ENCODE measurements around the gene ZRANB1. TPM values are rescaled to one million over a fixed set of nuclear protein-coding genes. Genes with fewer than 3 reads are reported as not detected.
"Not testable (repeated sequence)": the region's sequence is repeated elsewhere in the genome, so short reads cannot be mapped to it uniquely, and the experiment has no call there.

The ZRANB1 gene
- total RNA-seq, 2 experiments from 2014 or later, result 10.7 to 11.2 TPM

DNA sequence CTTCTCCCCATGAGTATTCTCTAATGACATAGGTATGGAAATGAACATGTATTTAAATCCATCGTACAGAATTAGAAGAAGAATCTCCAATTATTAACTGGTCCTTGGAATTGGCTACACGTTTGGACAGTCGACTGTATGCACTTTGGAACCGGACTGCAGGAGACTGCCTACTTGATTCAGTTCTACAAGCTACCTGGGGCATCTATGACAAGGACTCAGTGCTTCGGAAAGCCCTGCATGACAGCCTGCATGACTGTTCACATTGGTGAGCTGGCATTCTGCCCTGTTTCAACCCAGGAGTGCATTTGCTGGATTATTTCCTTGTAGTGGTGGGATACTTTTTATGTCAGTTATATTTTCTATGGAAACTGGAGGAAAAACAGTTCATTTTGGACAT is 32.2 kb downstream of the ZRANB1 start:
- Mint-ChIP-seq H3K4me1 (ENCODE audit: low read depth) (peaks cover 40% of the 10 kb centered on the region), H3K27ac (no peak overlapping the region), H3K9me3 (ENCODE audit: insufficient read depth) (no peaks in the 10 kb centered on the region), H3K4me3 (no peak overlapping the region), H3K36me3 (ENCODE audit: low read depth) (peaks cover 27% of the 10 kb centered on the region), H3K27me3 (ENCODE audit: low read depth) (no peaks in the 10 kb centered on the region)
- DNase-seq, result no peak
- POLR2A ChIA-PET, result no interaction called here
- no peak for ATAC-seq
- CTCF ChIA-PET, result no interaction called here

DNA sequence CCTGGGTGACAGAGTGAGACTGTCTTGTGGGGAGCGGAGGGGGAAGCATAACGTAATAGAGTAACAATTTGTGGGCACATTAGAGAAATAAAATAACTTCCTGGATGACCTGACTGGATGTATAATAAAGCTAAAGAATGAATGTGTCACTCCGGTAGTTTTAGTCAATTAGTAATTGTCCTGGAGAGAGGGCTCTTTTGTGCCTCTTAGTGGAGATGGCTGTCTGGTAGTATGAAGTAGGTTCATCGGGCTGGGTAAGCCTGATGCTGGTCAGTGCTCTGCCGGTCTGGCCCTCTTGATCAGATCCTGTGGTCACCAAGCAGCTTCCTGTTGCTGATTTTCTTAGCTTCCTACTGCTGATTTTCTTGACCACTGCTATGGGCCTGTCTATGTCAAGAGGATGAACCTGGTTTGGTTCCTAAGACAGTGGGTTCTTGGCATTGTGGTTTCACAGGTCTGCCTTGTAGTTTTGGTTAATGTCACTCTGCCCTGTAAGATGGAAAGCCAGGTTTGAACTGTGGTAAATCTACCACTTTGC is 34.1 kb downstream of the ZRANB1 start:
- peak; percentile 33 for DNase-seq
- CTCF ChIA-PET, result interaction anchor here (1.0 kb wide), 1 partner anchor 17 kb away, joined by 3 read pairs; no protein-coding TSS in a partner anchor

DNA sequence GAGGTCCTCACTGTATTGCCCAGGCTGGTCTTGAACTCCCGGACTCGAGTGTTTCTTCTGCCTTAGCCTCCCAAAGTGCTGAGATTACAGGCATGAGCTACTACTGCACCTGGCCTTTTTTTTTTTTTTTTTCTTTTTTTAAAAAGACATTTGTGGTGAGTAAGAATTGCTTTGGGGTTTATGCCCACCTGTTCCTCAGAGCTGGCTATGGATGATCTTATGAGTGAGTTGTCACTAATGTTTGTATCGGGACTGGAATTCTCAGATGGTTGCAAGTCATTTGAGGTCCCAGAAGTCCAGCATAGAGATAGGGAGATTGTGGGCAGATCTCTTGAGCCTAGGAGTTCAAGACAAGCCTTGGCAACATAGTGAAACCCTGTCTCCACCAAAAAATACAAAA is 35.2 kb downstream of the ZRANB1 start:
- Mint-ChIP-seq H3K9me3 (ENCODE audit: insufficient read depth) (no peaks in the 10 kb centered on the region), H3K27me3 (ENCODE audit: low read depth) (no peaks in the 10 kb centered on the region), H3K4me1 (ENCODE audit: low read depth) (peaks cover 22% of the 10 kb centered on the region), H3K27ac (no peak overlapping the region), H3K4me3 (no peak overlapping the region), H3K36me3 (ENCODE audit: low read depth) (peaks cover 35% of the 10 kb centered on the region)
- DNase-seq (no peak), ATAC-seq (no peak)
- CTCF ChIA-PET, result interaction anchor here (1.0 to 2.1 kb wide), 2 partner anchors 15 to 16 kb away, joined by 3 to 6 read pairs; no protein-coding TSS in a partner anchor
- POLR2A ChIA-PET, result no interaction called here

More for the DNA sequence above, 34.1 kb downstream of the ZRANB1 start:
- no peak overlapping the region for H3K4me3 Mint-ChIP-seq
- H3K4me1 Mint-ChIP-seq (ENCODE audit: low read depth), result peaks cover 30% of the 10 kb centered on the region
- peaks cover 29% of the 10 kb centered on the region for H3K36me3 Mint-ChIP-seq (ENCODE audit: low read depth)
- POLR2A ChIA-PET, result no interaction called here
- no peaks in the 10 kb centered on the region for H3K9me3 Mint-ChIP-seq (ENCODE audit: insufficient read depth)
- no peaks in the 10 kb centered on the region for H3K27me3 Mint-ChIP-seq (ENCODE audit: low read depth)
- peak overlapping the region; percentile 41 for H3K27ac Mint-ChIP-seq
- ATAC-seq, result peak; percentile 82

DNA sequence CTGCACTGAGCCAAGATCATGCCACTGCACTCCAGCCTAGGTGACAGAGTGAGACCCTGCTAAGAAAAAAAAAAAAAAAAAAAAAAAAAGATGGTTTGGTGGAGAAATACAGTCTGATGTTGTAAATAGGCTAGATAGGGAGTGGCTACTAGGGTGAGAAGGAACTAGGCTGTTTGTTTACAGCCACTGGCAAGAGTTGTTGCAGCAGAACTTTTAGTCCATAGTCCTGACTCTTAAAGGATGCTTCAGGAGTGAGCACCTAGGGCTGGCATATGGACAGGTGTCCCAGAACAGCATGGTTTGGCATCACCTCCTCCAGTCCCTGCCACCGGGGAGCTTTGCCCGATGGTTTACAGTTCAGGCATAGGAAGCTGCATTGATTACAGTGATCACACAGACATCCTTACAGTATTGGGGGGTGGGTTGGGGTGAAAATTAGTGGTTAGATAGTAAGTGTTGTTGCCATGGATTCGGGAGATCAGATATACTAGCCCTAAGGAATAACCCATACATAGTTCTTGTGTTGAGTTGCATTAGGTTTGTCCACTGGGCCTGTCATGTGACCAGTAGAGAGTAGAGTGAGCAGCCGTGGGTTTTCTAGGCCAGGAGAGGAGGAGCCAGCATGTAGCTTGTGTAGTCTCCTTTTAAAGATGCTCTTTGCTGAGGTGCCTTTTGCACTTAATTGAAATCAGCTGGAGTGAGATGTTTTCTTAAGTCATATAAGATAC is 35.9 kb downstream of the ZRANB1 start:
- POLR2A ChIA-PET, result interaction anchor here (1.2 kb wide), 1 partner anchor 60 kb away, joined by 3 read pairs; no protein-coding TSS in a partner anchor
- H3K36me3 Mint-ChIP-seq (ENCODE audit: low read depth), result peaks cover 40% of the 10 kb centered on the region
- CTCF ChIA-PET, result interaction anchor here (2.1 kb wide), 1 partner anchor 15 kb away, joined by 6 read pairs; no protein-coding TSS in a partner anchor
- H3K9me3 Mint-ChIP-seq (ENCODE audit: insufficient read depth), result no peaks in the 10 kb centered on the region
- no peak overlapping the region for H3K27ac Mint-ChIP-seq
- no peaks in the 10 kb centered on the region for H3K27me3 Mint-ChIP-seq (ENCODE audit: low read depth)
- H3K4me3 Mint-ChIP-seq, result no peak overlapping the region
- DNase-seq (no peak), ATAC-seq (no peak)
- peaks cover 24% of the 10 kb centered on the region for H3K4me1 Mint-ChIP-seq (ENCODE audit: low read depth)

DNA sequence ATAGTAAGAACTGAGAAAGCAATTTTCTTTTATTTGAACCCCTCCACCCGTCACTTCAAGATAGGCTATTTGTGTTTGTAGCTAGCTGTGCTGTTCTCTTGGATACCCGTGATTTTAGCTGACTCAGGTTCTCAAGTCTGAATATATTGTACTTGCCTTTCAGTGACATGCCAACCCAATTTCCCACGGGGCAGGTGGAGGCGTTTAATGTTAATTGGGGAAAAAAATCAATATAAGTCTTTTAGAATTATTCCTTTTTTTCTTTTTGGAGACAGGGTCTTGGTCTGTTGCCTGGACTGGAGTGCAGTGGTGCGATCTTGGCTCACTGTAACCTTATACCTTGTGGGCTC is 36.4 kb downstream of the ZRANB1 start:
- ChIA-PET CTCF (interaction anchor here (2.1 kb wide), 1 partner anchor 14 kb away, joined by 6 read pairs; no protein-coding TSS in a partner anchor), POLR2A (interaction anchor here (1.2 kb wide), 1 partner anchor 61 kb away, joined by 3 read pairs; no protein-coding TSS in a partner anchor)
- no peak for ATAC-seq
- Mint-ChIP-seq H3K4me1 (ENCODE audit: low read depth) (peaks cover 29% of the 10 kb centered on the region), H3K27ac (no peak overlapping the region), H3K36me3 (ENCODE audit: low read depth) (peaks cover 45% of the 10 kb centered on the region), H3K27me3 (ENCODE audit: low read depth) (no peaks in the 10 kb centered on the region), H3K9me3 (ENCODE audit: insufficient read depth) (no peaks in the 10 kb centered on the region), H3K4me3 (no peak overlapping the region)
- DNase-seq, result no peak

DNA sequence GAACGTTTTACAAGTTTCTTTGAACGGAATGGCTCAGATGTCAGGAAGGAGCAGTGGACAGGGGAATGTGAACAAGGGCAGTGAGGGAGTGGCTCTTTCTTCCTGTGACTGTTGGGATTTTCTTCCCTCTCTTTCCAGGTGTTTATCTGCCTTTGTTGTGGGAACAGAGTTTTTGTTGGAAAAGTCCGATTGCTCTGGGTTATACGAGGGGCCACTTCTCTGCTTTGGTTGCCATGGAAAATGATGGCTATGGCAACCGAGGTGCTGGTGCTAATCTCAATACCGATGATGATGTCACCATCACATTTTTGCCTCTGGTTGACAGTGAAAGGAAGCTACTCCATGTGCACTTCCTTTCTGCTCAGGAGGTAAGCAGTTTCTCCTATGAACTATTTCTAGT is 41.4 kb downstream of the ZRANB1 start:
- Mint-ChIP-seq H3K27ac (no peak overlapping the region), H3K9me3 (ENCODE audit: insufficient read depth) (no peaks in the 10 kb centered on the region), H3K4me3 (no peak overlapping the region), H3K27me3 (ENCODE audit: low read depth) (no peaks in the 10 kb centered on the region), H3K36me3 (ENCODE audit: low read depth) (peaks cover 46% of the 10 kb centered on the region), H3K4me1 (ENCODE audit: low read depth) (peaks cover 14% of the 10 kb centered on the region)
- DNase-seq (no peak), ATAC-seq (no peak)
- POLR2A ChIA-PET, result interaction anchor here (0.6 kb wide), 1 partner anchor 224 kb away, joined by 4 read pairs; no protein-coding TSS in a partner anchor
- CTCF ChIA-PET, result interaction anchor here (1.4 kb wide), 1 partner anchor 9 kb away, joined by 11 read pairs; no protein-coding TSS in a partner anchor

DNA sequence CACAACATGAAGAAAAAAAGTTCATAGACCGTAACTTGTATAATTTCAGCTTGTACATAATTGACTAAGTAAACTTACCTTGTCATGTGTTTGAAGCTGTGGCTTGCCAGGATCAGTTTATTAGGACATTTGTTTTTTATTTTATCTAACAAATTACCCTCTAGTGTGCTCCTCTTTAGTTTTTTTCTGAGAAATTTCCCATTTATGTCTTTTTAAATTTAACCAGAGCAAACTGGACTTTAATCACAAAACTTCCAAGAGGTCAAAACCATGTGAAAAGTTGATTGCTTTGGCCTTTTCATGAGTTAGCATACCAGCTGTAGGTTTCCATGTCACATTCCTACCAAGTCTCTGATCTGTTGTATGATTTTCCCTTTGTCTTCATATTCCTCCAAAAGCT is 42.5 kb downstream of the ZRANB1 start:
- ChIA-PET CTCF (interaction anchor here (1.4 kb wide), 1 partner anchor 8 kb away, joined by 11 read pairs; no protein-coding TSS in a partner anchor), POLR2A (no interaction called here)
- no peaks in the 10 kb centered on the region for H3K9me3 Mint-ChIP-seq (ENCODE audit: insufficient read depth)
- no peak overlapping the region for H3K4me3 Mint-ChIP-seq
- DNase-seq (no peak), ATAC-seq (no peak)
- H3K36me3 Mint-ChIP-seq (ENCODE audit: low read depth), result peaks cover 45% of the 10 kb centered on the region
- H3K27me3 Mint-ChIP-seq (ENCODE audit: low read depth), result no peaks in the 10 kb centered on the region
- peaks cover 14% of the 10 kb centered on the region for H3K4me1 Mint-ChIP-seq (ENCODE audit: low read depth)
- H3K27ac Mint-ChIP-seq, result no peak overlapping the region

DNA sequence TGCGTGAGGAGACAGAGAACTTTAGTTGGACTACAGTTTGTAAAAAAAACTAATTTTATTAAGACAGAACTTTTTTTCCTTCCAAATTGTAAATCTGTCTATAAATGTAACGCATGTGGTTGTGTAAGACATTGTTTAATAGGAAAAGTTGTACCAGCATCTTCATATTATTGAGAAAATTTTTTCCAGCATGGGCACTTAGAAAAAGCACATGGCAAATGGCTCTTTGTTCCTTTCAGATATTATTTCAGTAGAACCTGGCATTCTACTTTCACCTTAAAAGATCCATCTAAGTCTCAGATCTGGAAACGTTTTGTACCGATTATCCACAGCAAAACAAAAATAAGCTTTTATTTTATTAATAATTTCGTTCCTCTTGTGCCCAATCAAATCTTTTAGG is 43.2 kb downstream of the ZRANB1 start:
- peaks cover 14% of the 10 kb centered on the region for H3K4me1 Mint-ChIP-seq (ENCODE audit: low read depth)
- ChIA-PET POLR2A (no interaction called here), CTCF (no interaction called here)
- peaks cover 42% of the 10 kb centered on the region for H3K36me3 Mint-ChIP-seq (ENCODE audit: low read depth)
- no peak overlapping the region for H3K27ac Mint-ChIP-seq
- no peak overlapping the region for H3K4me3 Mint-ChIP-seq
- ATAC-seq, result no peak
- no peaks in the 10 kb centered on the region for H3K27me3 Mint-ChIP-seq (ENCODE audit: low read depth)
- H3K9me3 Mint-ChIP-seq (ENCODE audit: insufficient read depth), result no peaks in the 10 kb centered on the region
- DNase-seq, result no peak

DNA sequence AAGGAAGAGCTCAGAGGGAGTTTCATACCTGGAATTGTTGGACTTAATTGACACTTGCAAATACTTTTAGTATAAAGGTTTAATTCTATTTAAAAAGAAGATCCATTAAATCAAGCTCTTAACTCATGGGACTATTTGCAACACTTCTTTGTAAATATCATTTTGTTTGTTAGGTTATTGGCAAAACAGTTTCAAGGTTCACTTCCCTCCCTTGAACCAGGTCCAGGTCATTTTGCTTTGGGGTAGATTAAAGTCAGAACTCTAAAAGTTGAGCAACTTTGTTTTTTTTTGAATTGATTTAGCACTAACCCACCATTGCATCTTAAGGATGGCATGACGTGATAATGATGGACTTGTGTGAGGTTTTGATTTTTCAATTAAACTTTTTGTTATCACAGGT is 45.9 kb downstream of the ZRANB1 start:
- H3K4me3 Mint-ChIP-seq, result no peak overlapping the region
- DNase-seq (no peak), ATAC-seq (no peak)
- H3K27me3 Mint-ChIP-seq (ENCODE audit: low read depth), result no peaks in the 10 kb centered on the region
- peaks cover 29% of the 10 kb centered on the region for H3K36me3 Mint-ChIP-seq (ENCODE audit: low read depth)
- no peaks in the 10 kb centered on the region for H3K9me3 Mint-ChIP-seq (ENCODE audit: insufficient read depth)
- ChIA-PET CTCF (no interaction called here), POLR2A (no interaction called here)
- no peak overlapping the region for H3K27ac Mint-ChIP-seq
- H3K4me1 Mint-ChIP-seq (ENCODE audit: low read depth), result peaks cover 13% of the 10 kb centered on the region

DNA sequence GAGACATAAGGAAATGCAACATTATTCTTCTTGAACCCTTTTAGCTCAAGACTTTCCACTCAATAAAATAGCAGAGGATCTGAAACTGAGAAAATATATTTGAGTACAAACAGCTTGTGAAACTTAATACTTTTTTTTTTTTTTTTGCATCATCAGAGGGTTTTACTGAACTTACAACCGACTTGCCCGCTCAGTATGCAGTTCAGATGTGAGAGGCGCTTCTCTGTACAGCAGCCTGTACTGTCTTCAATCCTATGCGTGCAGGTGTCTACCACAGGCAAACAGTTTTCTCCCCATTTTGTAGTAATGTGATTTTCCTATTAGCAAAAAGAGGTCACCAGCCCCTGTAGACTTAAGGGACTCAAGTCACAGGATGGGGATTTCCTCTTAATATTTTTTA is 46.8 kb downstream of the ZRANB1 start:
- H3K4me3 Mint-ChIP-seq; H3K27ac Mint-ChIP-seq; H3K9me3 Mint-ChIP-seq (ENCODE audit: insufficient read depth); CTCF ChIA-PET; H3K27me3 Mint-ChIP-seq (ENCODE audit: low read depth); H3K4me1 Mint-ChIP-seq (ENCODE audit: low read depth); POLR2A ChIA-PET; ATAC-seq; DNase-seq: not testable (repeated sequence)
- peaks cover 19% of the 10 kb centered on the region for H3K36me3 Mint-ChIP-seq (ENCODE audit: low read depth)

DNA sequence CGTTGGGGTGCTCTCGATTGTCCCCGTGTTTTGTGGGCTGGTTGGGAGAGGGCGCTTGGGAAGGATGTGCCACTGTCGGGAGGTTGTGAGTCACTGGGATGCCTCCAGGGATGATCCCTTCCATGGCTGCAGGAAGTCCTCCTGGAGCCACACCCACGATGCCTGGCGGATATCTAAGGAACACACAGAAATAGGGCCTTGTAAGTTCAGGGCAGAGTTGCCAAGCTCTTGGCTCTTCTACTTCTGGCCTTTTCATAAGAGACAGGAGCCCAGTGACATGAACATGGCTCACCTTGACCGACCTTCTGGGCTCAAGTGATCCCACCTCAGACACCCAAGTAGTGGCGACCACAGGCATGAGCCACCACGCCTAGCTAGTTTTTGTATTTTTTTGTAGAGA is 47.6 kb downstream of the ZRANB1 start:
- DNase-seq (peak; percentile 5), ATAC-seq (no peak)
- Mint-ChIP-seq H3K27me3 (ENCODE audit: low read depth) (no peaks in the 10 kb centered on the region), H3K36me3 (ENCODE audit: low read depth) (peaks cover 14% of the 10 kb centered on the region), H3K9me3 (ENCODE audit: insufficient read depth) (no peaks in the 10 kb centered on the region), H3K4me3 (no peak overlapping the region), H3K27ac (no peak overlapping the region), H3K4me1 (ENCODE audit: low read depth) (no peaks in the 10 kb centered on the region)
- CTCF ChIA-PET, result no interaction called here
- POLR2A ChIA-PET, result no interaction called here

Measured in activated CD8-positive, alpha-beta T cell treated with anti-CD3 and anti-CD28 coated beads, Interleukin-2, amount 10 ng/mL, durations not matched to agents 7 days and 5 days (primary cell).